ENCODE measurements around the gene NUPR1.
"Not testable (repeated sequence)": the region's sequence is repeated elsewhere in the genome, so short reads cannot be mapped to it uniquely, and the experiment has no call there.

Gene NUPR1

DNA sequence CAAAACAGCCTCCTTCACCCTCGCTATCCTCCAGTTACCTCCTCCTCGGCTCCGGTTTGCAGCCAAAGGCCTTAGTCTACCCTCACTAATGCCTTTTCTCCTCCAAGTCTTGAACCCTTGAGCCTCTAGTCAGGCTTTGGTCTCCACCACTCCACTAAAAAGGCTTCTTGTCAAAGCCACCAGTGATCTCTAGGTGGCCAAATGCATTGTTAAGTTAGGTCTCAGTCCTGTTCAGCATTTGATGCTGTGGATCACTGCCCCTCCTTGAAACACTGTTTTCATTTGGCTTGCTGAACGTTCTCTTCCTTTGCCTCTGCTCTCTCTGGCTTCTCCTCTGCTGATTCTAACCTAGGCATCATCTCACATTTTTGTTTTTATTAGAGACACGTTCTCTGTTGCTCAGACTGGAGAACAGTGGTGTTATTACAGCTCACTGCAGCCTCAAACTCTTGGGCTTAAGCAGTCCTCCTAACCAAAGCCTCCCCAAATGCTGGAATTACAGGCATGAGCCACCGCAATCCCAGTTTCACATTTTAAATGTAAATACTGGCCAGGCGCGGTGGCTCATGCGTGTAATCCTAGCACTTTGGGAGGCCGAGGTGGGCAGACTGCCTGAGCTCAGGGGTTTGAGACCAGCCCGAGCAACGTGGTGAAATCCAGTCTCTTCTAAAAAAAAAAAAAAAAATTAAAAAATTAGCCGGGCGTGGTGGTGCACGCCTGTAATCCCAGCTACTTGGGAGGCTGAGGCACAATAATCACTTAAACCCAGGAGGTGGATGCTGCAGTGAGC lies 16.1 kb upstream of the NUPR1 start:
- no peak for DNase-seq

DNA sequence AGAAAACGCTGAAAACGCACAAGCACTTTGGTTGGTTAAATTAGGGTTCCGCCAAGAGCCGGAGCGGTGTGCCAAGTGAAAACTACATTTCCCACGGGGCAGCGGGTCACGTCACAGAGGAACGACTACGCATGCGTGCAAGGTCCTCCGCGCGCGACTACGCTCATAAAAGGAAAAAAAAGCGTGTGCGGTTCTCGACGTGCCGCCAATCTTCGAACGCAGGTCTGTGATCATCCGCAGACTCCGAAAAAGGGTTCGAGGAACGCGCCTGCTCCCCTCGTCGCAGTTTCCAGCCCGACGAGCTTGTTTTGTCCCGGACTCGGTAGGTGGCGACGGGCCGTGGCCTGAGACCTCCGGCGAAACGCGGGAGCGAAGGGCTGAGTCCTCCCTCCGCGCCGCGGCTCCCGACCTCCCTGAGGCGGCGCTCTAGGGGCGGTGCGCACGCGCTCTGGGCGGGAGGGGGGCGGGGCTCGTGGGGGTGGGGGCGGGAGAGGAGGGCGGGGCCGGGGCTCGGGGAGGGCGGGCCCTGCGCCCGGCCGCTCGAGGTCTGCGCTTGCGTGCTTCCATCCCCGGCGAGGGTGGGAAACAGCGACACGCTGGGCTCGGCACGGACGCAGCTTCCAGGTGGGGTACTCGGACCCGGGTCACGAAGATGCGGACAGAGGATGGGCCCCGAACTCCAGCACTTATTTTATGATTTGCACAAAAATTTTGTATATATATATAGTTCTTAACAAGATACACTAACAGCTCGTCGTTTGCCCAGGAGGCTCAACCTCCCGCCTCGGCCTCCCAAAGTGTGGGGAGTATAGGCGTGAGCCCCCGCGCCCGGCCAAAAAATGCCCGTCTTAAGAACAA lies 15.2 kb upstream of the NUPR1 start, which contains the start of gene SGF29:
Gene SGF29, plus strand, starts transcription at position 145 of the 858 bp plus-strand sequence. CDS start 27,150 bp downstream, outside the sequence.
- peak; percentile 94 for DNase-seq

DNA sequence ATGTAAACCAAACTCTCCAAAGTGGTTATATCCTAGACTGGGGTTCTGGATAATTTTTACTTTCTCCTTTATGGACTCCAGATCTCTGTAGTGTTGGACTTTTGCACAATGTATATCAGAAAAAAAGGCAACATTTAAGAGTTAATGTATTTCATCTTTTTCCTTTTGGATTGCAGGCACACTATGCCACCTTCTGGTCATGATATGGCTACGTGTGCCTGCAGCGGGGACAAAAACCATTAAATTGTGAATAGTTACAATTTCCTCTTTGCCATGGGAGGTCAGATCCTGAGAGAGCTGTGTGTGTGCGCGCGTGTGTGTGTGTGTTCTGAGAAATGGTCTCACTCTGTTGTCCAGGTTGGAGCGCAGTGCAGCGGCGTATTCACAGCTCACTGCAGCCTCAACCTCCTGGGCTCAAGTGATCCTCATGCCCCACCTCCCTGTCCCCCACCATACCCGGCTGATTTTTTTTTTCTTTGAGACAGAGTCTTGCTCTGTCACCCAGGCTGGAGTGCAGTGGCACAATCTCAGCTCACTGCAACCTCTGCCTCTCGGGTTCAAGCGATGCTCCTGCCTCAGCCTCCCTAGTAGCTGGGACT lies 10.6 kb upstream of the NUPR1 start:
- peak; percentile 17 to 44 for DNase-seq

DNA sequence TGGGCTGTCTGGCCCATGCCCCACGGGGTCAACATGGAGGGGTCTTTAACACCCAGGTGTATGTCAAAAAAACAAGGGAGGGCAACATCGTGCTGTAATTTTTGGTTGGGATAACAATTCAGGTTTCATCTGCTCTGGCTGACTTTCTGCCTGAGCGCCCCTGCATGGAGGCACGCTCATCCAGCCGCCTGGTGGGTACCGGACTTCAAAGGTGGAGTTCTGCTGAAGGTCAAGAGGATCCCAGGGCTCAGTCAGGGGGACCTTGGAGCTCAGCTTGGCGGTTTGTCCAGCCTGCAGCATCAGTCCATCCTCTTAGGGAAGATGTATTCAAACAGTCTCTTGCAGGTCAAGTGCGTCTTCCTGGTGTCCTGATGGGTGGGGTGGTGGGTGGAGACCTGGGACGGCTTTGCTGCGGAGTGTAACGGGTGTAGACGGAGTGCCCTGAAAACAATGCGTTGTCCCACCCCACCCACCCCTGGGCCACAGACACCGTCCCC lies 9.6 kb upstream of the NUPR1 start:
- no peak for DNase-seq

DNA sequence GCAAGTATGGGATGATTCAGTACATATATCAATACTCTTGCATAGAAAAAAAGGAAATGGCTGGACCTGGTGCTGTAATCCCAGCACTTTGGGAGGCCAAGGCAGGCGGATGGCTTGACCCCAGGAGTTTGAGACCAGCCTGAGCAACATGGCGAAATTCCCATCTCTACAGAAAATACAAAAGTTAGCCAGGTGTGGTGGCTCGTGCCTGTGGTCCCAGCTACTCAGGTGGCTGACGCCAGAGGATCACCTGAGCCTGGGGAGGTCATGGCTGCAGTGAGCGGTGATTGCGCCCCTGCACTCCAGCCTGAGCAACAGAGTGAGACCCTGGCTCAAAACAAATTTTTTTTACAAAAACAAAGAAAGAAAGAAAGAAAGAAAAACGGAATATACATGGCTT lies 7.9 kb upstream of the NUPR1 start:
- no peak for DNase-seq

DNA sequence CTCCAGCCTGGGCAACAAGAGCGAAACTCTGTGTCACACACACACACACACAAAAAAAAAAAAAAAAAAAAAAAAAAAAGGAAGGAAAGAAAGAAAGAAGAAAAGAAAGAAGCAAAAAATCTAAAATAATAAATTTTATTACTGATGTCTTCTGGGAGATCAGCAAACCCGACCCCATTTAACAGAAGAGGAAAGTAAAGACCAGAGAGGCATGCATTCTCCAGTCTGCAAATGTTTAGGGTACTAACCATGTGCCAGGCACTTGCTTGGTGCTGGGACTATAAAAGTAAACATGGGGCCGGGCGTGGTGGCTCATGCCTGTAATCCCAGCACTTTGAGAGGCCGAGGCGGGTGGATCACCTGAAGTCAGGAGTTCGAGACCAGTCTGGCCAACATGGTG lies 7.2 kb upstream of the NUPR1 start:
- DNase-seq: not testable (repeated sequence)

DNA sequence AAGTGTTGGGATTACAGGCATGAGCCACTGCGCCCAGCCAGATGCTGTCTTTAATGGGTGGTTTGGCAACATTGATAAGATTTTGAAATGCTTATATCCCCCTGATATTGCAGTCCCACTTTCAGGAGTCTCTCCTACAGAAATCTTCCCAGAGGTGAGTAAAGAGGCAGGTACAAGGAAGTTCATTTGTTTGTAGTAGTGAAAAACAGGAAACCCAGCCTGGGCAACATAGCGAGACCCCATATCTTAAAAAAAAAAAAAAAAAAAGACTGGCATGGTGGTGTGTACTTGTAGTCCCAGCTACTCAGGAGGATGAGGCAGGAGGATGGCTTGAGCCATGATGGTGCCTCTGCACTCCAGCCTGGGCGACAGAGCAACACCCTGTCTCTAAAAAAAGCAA lies 6.2 kb upstream of the NUPR1 start:
- no peak for DNase-seq

DNA sequence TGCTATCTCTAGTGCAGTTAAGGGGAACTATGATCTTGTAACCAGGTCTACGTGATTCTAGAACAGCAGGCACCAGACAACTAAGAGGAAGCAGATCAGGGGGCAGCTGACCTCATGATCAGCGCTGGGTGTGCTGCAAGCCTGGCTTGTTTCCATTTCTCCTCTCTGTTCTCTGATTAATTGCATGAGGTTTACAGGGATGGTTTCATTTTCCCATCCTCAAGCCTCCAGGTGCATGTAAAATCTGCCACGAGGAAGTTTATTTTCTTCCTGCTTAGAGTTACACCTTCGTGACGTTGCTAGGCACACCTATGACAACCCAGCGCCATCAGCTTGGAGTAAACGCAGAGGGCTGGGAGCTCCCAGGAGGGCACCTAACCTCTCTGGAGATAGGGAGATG lies 4.3 kb upstream of the NUPR1 start:
- peak; percentile 8 to 42 for DNase-seq

DNA sequence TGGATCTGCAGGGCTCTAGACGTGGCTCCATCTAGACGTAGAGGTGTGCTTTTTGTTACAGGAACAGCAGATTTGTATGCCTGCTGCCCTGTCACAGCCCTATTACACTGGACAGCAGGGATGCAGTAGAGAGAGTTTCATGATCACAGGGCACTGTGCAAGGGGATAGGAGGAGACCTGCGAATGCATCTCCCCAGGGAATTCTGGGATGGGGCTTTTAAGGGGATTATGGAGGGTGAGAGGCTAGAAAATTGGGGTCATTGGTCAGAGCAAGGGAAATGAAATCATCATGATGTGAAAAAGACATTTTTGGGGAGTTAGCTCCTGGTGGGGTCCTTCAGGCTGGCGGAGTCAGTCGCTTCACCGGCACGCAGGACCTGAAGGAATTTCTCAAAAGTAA lies 3.9 kb upstream of the NUPR1 start:
- DNase-seq: no peak

DNA sequence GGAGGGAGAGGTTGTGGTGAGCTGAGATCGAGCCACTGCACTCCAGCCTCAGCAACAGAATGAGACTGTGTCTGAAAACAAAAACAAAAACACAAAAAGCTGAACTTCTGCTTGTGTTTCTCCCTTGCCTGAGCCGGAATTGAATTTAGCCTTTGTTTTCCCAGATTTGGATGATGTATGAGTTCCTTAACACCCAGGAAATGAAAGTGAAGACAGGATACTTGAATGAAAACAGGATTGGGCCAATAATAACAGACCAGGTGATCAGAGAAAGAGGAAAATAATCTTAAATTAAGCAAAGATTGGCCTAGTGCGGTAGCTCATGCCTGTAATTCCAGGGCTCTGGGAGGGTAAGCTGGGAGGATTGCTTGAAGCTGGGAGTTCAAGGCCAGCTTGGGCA lies 1.6 kb upstream of the NUPR1 start:
- no peak for DNase-seq

DNA sequence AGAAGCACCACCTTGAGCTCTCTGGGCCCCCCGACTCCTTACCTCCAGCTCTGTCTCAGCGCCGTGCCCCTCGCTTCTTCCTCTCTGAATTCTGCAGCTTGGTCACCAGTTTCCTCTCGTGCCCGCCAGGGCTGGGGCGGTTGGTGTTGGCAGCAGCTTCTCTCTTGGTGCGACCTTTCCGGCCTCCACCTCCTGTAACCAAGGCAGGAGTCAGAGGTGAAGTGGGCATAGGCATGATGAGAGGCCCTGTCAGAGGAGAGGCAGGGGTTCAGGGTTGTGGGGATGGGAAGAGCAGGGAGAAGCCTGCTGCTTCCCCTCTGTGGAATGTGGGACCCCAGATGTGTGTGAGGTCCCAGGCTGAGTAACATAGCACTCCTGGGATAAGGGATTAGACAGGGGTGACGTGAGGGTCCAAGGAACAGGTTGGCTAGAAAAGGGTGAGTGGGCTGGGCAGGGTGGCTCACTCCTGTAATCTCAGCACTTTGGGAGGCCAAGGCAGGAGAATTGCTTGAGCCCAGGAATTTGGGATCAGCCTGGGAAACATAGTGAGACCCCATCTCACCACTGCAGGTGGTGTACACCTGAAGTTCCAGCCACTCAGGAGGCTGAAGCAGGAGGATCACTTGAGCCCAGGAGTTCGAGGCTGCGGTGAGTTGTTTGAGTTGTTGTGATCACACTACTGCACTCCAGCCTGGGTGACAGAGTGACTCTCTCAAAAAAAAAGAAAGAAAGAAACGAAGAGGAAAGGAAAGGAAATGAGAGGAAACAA lies 626 bp downstream of the NUPR1 start:
- DNase-seq: no peak

DNA sequence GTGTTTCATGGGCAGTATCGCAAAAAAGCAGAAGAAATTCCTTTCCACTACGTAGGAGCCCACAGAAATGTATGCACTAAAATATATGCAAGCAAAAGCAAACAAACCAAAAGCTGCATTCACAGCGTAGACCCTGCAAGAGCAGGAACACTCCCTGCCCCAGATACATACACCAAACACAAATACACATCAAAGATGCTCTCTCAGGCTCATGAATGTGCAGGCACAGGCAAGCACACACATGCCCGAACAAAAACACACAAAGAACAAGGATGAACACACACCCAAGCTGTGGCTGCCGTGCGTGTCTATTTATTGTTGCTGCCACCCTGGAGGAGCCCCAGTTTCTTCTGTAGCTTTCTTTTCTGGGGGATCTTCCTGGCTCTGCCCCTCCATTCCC lies 1.7 kb downstream of the NUPR1 start:
- no peak for DNase-seq

DNA sequence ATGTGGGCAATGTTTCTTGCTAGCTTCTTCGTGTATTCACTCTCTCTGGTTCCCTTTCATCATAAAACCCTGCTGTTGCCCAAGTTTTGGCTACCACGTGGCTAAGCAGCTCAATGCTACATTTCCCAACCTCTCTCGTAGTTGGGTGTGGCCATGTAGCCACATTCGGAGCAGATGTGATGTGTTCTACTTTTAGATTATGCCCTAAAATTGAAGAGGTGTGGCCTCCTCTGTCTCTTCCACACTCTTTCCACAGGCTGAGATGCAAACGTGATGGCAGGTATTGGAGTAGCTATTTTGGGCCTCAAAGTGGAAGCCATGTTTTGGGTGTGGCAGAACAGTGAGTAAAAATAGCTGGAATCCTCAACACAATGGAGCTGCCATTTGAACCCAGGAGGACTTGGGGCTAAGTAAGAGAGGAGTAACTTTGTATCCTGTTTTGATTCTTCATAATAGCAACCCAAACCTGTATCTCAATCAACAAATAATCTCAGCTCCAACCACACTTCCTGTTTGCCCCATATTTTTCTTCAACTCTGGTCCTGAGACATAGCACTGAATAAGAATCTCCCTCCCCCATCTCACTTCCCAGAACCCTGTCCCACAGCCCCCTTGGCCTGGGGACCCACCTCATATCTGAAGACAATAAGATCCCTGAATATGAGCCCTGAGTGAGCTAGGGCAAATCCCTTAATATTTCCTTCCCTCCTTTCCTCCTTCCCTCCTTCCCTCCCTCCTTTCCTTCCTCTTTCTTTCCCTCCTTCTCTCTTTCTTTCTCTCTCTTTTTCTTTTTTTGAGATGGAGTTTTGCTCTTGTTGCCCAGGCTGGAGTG lies 4.0 kb downstream of the NUPR1 start:
- DNase-seq: peak; percentile 28 to 68

DNA sequence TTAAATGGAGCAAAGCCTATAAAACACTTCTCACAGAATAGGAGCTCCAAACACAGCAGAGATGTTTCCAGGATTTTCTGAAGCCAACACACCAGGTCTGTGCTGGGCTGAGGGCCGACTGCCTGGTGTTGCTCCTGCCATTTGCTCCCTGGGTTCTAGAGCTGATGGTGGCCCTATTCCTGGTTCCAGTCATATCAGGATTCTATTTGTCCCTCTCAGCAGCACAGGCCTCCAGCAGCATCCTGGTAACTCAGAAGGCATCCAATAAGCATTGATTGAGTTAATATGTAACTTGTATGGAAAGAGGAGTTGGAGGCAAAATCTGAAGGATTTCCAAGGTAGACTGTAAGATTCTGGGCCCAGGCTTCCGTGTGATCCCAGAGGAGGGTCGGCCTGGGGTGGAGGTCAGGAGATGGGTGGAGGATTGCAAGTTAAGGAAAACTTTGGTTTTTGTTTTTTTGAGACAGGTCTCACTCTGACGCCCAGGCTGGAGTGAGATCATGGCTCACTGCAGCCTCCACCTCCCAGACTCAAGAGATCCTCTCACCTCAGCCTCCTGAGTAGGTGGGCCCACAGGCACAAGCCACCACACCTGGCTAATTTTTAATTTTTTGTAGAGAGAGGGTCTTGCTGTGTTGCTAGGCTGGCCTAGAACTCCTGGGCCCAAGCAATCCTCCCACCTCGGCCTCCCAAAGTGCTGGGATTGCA lies 5.7 kb downstream of the NUPR1 start:
- DNase-seq: no peak

DNA sequence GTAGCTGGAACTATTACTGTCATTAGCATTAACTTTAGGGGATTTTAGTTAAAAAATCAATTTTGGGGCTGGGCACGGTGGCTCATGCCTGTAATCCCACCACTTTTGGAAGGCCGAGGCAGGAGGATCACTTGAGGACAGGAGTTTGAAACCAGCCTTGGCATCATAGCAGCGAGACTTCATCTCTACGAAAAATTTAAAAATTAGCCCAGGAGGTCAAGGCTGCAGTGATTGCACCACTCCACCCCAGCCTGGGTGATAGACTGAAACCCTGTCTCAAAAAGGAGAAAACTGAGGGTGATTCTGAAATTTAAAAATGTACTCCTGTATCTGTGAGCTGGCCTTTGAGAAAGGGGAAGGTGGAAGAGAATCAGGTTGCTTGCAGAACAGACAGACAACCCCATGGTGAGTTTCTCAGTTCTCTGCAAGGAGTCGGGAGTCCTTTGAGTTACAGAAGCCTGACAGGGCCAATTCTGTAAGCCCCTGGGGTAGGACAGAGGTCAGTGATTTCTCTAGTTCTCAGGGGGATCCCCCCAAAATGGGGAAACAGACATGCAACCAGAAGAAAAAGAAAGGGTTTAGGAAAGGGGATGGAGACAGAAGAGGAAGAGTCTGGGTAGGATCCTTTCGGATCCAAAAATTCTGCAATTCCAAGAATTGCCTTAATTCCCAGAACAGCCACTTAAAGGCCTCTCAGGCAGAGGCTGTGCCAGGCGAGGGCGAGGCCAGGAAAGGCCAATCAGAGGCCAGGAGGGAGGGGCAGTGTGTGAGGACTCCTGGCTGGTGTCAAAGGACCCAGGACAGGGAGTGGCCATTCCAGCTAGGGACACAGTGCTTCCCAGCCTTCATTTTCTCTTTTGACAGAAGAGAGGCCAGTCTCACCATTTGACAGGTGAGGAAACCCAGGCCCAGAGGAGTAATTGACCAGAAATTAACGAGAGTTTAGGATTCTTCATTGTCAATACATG lies 6.7 kb downstream of the NUPR1 start:
- DNase-seq: no peak

DNA sequence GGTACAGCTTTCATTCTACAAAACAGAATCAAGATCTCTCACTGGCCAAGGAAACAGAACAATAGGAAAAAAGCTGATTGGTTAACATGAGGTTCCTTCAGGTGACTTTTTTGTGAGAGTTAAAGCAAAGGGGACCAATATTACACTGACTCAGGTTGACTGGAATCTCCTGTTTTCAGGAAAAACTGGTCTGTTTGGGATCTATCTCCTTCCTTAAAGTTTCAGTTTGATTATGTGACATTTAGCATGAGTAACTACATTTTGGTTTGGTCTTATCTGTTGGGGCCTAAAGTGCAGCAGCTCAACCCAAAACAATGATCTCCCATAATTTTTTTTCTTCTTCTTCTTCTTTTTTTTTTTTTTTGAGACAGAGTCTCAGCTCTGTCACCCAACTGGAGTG lies 9.7 kb downstream of the NUPR1 start:
- DNase-seq: no peak

DNA sequence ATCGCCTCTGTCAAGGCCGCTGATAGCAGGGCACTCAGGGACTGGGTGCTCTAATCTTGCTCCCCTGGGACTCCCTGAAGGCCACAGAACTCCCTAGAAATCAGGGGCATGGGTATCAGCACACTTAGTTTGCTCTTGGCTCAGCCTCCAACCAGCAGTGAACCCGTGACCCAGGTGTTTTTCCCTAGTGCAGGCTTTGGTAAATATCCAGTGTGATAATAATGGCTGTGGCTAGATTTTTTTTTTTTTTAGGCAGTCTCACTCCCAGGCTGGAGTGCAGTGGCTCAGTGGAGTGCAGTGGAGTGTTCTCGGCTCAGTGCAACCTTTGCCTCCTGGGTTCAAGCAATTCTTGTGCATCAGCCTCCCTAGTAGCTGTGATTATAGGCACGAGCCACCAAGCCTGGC lies 10.3 kb downstream of the NUPR1 start:
- no peak for DNase-seq

DNA sequence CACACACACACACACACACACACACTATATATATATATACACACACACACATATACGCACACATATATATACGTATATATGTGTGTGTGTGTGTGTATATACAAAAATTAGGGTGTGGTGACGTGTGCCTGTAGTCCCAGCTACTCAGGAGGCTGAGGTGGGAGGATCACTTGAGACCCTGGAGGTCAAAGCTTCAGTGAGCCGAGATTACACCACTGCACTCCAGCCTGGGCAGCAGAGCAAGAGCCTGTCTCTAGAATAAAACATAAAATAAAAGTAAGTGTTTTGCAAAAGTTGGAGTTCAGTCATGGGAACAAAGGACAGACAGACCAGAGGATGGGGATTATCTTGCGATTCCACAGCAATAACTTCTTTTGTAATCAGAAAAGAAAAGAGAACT lies 10.8 kb downstream of the NUPR1 start:
- no peak for DNase-seq

DNA sequence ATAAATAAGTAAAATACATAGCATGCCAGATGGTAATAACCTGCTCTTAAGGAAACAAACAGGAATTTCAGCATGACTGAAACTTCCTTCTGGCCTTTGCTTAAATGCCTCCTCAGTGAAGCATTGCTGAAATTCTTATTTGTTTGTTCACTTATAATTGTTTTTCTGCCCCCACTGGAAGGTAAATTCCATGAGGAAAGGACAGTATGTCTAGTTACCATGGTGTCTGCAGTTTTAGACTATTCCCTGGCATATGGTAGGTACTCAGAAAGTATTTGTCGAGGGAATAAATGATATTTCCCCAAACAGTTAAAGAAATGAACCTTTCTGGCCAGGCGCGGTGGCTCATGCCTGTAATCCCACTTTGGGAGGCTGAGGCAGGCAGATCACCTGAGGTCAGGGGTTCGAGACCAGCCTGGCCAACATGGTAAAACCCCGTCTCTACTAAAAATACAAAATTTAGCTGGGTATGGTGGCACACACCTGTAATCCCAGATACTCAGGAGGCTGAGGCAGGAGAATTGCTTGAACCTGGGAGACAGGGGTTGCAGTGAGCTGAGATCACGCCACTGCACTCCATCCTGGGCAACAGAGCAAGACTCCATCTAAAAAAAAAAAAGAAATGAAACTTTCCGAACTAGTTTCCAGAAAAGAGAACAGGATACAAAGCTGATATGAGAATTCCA lies 11.5 kb downstream of the NUPR1 start:
- DNase-seq: not testable (repeated sequence)
